Measurements from ENCODE around the gene PDZD2.

Gene PDZD2

DNA sequence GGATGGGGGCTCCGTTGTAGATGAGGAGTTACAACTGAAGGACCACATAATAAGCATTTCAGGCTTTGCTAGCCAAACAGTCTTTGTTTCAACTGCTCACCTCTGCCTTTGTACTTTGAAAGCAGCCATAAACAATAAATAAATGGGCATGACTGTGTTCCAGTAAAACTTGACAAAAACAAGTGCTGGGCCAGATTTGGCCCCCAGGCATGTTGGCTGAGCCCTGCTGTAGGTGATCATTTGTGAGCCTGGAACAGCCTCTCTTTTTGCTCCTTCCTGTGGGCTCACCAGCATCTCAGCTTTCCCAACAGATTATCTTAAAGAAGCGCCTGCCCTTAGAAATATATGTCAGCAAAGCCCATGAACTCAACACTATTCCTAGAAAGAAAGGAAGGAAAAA, 385.8 kb downstream of the PDZD2 start:
- no peak for DNase-seq (ENCODE audit: low read depth in 1 of 2, low spot score in 1 of 2)
- TF ChIP-seq POLR2AphosphoS5 (IDR thresholded peaks at IDR 0.05; ENCODE audit: low read depth) (no peak), GABPA (IDR thresholded peaks at IDR 0.05; ENCODE audit: low read depth) (no peak), SPI1 (IDR thresholded peaks at IDR 0.05; ENCODE audit: borderline replicate concordance, low read depth) (no peak)
- TF ChIP-seq, protein P1, sequence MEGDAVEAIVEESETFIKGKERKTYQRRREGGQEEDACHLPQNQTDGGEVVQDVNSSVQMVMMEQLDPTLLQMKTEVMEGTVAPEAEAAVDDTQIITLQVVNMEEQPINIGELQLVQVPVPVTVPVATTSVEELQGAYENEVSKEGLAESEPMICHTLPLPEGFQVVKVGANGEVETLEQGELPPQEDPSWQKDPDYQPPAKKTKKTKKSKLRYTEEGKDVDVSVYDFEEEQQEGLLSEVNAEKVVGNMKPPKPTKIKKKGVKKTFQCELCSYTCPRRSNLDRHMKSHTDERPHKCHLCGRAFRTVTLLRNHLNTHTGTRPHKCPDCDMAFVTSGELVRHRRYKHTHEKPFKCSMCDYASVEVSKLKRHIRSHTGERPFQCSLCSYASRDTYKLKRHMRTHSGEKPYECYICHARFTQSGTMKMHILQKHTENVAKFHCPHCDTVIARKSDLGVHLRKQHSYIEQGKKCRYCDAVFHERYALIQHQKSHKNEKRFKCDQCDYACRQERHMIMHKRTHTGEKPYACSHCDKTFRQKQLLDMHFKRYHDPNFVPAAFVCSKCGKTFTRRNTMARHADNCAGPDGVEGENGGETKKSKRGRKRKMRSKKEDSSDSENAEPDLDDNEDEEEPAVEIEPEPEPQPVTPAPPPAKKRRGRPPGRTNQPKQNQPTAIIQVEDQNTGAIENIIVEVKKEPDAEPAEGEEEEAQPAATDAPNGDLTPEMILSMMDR (IDR thresholded peaks at IDR 0.05; ENCODE audit: insufficient read depth, low read length) = no peak
- TF ChIP-seq, protein P2, sequence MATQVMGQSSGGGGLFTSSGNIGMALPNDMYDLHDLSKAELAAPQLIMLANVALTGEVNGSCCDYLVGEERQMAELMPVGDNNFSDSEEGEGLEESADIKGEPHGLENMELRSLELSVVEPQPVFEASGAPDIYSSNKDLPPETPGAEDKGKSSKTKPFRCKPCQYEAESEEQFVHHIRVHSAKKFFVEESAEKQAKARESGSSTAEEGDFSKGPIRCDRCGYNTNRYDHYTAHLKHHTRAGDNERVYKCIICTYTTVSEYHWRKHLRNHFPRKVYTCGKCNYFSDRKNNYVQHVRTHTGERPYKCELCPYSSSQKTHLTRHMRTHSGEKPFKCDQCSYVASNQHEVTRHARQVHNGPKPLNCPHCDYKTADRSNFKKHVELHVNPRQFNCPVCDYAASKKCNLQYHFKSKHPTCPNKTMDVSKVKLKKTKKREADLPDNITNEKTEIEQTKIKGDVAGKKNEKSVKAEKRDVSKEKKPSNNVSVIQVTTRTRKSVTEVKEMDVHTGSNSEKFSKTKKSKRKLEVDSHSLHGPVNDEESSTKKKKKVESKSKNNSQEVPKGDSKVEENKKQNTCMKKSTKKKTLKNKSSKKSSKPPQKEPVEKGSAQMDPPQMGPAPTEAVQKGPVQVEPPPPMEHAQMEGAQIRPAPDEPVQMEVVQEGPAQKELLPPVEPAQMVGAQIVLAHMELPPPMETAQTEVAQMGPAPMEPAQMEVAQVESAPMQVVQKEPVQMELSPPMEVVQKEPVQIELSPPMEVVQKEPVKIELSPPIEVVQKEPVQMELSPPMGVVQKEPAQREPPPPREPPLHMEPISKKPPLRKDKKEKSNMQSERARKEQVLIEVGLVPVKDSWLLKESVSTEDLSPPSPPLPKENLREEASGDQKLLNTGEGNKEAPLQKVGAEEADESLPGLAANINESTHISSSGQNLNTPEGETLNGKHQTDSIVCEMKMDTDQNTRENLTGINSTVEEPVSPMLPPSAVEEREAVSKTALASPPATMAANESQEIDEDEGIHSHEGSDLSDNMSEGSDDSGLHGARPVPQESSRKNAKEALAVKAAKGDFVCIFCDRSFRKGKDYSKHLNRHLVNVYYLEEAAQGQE (IDR thresholded peaks at IDR 0.05; ENCODE audit: insufficient replicate concordance, low read depth) = no peak
- H3K27ac ChIP-seq (replicated peaks) = no peak overlapping the region
- H3K4me3 ChIP-seq (replicated peaks; ENCODE audit: insufficient read depth, low read length) = no peak overlapping the region
- no peaks in the 10 kb centered on the region for H3K27me3 ChIP-seq (ENCODE audit: insufficient read depth, poor library complexity, severe bottlenecking)

DNA sequence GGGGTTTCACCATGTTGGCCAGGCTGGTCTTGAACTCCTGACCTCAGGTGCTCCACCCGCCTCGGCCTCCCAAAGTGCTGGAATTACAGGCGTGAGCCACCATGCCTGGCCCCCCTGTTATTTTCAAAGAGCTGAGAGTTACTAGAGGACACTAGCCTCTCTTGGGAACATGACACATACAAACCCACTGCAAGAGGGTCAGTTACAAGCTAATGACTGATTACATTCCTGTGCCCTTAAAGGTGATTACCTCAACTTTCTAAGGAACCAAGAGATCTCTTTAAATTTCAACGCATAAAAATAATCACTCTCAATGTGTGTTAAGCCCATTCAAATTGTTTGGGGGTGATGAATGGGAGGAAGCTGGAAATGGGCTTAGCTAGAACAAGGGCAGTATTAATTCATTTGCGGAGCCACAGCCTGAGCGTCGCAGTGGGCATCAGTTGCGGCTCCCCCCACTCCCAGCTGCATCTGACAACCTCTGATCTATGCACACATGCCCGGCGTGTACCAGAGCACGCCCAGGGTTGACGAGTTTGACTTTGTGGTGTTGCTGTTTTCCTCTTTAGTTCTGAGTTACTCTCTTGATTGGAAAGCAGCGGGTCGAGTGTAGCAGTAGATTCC, 388.3 kb downstream of the PDZD2 start:
- no peaks in the 10 kb centered on the region for H3K27me3 ChIP-seq (ENCODE audit: insufficient read depth, poor library complexity, severe bottlenecking)
- no peak overlapping the region for H3K27ac ChIP-seq (replicated peaks)
- DNase-seq (ENCODE audit: low read depth in 1 of 2, low spot score in 1 of 2) = no peak
- TF ChIP-seq, protein P1 (IDR thresholded peaks at IDR 0.05; ENCODE audit: insufficient read depth, low read length) = no peak
- TF ChIP-seq GABPA (IDR thresholded peaks at IDR 0.05; ENCODE audit: low read depth) = no peak
- TF ChIP-seq POLR2AphosphoS5 (IDR thresholded peaks at IDR 0.05; ENCODE audit: low read depth) = no peak
- TF ChIP-seq, protein P2 (IDR thresholded peaks at IDR 0.05; ENCODE audit: insufficient replicate concordance, low read depth) = no peak
- no peak for TF ChIP-seq SPI1 (IDR thresholded peaks at IDR 0.05; ENCODE audit: borderline replicate concordance, low read depth)
- H3K4me3 ChIP-seq (replicated peaks; ENCODE audit: insufficient read depth, low read length) = no peak overlapping the region

DNA sequence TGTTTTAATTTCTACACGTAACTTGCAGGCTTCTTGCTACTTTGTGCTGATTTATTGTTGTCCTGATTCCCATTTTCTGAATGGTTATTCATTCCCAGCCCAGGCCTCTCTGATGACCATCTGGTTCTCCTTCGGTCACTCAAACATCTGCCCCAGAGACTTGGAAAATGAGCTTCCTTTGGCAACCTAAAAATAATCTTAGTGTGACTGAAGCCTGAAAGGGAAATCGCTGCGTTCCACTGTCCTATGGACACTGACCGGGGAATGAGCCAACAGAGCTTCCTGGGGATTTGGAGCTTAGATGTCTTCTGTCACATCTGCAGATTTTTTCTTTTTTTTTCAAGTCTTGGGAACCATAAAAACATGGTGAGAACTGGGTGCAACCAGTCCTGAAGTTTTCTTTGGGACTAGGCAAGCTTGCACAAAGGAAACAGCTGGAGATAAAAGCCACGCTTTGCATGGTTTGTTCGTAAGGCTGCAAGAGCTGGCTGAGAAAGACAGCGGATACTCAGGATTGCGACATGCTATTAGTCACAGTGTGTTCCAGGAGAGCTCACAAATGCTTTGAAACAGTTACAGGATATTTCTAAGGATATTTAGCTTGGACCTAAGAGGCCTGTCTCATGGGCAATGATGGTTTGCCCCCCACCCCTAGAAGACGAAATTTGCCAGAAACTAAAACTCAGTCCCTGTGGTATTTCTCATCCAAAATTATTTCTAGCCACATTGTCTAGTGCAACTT, 389.0 kb downstream of the PDZD2 start:
- Histone ChIP-seq H3K4me3 (replicated peaks; ENCODE audit: insufficient read depth, low read length) (no peak overlapping the region), H3K27ac (replicated peaks) (no peak overlapping the region), H3K27me3 (ENCODE audit: insufficient read depth, poor library complexity, severe bottlenecking) (no peaks in the 10 kb centered on the region)
- TF ChIP-seq POLR2AphosphoS5 (IDR thresholded peaks at IDR 0.05; ENCODE audit: low read depth) (no peak), GABPA (IDR thresholded peaks at IDR 0.05; ENCODE audit: low read depth) (no peak), SPI1 (IDR thresholded peaks at IDR 0.05; ENCODE audit: borderline replicate concordance, low read depth) (no peak)
- TF ChIP-seq, protein P2 (IDR thresholded peaks at IDR 0.05; ENCODE audit: insufficient replicate concordance, low read depth) = no peak
- TF ChIP-seq, protein P1 (IDR thresholded peaks at IDR 0.05; ENCODE audit: insufficient read depth, low read length) = no peak
- DNase-seq (ENCODE audit: low read depth in 1 of 2, low spot score in 1 of 2) = peak; percentile 71 to 85

Data from HL-60 (cell line).